GM19395 (cell line): ENCODE measurements around the gene B9D2.
A peak's percentile ranks its signal among the peaks of the same experiment; 100 is the strongest.
"Not testable (repeated sequence)": the region's sequence is repeated elsewhere in the genome, so short reads cannot be mapped to it uniquely, and the experiment has no call there.

ENCODE experiments used
- ATAC-seq: cut with Tn5 transposase; IDR thresholded peaks from one replicate; pipeline ENCODE4 v1.9.1; 2021; ENCODE audit warnings: mild to moderate bottlenecking, moderate library complexity; ENCODE audit not compliant: unreplicated experiment

B9D2 gene

DNA sequence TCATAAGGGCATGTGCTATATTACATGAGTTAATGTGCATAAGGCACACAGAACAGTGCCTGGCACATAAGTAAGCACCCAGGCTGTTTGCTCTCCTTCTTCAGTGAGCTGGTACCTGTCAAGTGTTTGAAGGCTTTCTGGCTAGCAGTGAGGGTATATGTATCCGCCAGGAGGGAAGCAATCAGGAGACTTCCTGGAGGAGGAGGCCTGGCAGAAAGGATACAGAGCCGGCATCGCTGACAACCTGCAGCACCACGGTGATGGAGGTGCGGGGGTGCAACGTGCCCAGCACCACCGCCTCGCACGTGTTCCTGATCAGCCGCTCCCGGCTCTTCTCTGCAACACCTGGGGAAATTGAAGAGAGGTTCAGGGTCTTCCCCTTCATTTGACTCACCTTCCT, 27.7 kb upstream of the B9D2 start:
- no peak for ATAC-seq

DNA sequence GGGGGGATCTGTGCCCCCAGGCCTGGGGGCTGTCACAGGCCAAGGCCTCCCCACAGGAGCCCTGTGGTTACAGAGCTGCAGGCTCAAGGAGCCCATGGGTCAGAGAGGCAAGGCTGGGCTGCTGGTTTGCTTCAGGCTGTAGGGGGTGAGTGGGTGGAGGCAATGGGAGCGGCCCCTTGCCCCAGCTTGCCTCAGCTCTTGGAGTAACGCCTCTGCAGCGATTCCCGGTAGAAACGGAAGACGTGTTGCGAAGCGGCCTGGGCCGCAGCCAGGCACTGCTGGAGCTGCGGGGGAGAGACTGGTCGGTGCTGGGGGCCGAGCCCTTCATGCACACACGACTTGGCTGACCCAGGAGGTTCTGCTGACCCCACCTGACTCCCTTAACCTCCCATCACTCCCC, 22.5 kb upstream of the B9D2 start:
- no peak for ATAC-seq

DNA sequence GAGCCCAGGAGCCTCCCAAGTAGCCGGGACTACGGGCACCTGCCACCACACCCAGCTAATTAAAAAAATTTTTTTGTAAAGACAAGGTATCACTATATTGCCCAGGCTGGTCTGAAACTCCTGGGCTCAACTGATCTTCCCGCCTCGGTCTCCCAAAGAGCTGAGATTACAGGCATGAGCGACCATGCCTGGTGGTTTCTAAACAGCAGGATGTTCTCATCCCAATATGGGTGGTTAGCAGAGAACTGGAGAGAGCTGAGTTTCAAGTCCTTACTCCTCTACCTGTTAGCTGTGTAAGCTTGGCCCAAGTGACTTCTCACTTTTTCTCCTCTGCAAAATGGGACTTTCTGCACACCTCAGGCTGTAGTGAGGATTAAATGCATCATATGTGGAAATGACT, 20.4 kb upstream of the B9D2 start:
- no peak for ATAC-seq

DNA sequence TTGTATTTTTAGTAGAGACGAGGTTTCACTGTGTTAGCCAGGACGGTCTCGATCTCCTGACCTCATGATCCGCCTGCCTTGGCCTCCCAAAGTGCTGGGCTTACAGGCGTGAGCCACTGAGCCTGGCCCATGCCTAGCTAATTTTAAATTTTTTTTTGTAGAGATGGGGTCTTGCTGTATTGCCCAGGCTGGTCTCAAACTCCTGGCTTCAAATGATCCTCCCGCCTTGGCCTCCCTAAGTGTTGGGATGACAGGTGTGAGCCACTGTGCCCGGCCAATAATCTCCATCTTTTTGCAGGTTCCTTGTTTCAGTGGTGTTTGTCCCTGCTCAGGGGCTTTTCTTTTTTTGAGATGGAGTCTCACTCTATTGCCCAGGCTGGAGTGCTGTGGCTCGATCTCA, 17.6 kb upstream of the B9D2 start:
- not testable (repeated sequence) for ATAC-seq

DNA sequence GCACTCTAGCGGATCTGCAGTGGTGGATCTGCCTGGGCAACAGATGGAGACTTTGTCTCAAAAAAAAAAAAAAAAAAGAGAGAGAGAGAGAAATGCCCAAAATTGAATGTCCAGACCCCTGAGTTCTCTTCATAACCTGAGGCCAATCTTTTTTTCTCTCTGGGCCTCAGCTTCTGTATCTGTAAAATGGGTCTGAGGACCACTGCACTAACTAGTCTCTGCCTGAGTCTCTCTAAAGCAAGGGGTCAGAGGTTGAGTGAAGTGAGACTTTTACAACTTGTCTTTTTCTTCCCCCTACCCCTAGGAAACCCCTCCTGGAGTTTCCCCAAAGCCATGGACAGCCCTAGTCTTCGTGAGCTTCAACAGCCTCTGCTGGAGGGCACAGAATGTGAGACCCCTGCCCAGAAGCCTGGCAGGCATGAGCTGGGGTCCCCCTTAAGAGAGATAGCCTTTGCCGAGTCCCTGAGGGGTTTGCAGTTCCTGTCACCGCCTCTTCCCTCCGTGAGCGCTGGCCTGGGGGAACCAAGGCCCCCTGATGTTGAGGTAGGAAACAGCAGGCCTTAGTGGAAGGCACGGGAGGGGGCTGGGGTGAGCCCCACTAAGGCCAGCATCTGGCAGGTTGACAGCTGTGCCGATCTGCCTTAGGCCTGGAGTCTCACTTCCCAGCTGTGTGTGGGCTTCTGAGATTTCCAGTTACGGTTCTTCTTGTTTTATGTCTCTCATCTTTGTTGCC, 14.2 kb upstream of the B9D2 start:
- ATAC-seq, result peak; percentile 79

DNA sequence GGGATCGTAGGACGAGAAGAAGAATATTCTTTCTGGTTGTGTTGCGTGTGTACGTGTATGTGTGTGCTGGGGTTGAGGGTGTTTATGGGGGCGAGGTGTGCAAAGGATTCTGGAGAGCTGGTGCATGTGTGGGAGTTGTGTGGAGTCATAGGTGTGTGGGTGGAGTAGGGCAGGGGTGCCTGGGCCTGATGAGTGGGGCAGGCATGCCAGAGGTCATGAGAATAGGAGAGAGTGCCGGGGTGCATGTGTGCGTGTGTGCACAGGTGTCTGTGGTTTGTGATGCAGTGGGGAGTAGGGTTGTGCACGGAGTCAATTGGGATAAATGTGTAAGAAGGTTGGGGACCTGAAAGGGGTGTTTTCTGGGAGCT, 13.0 kb upstream of the B9D2 start:
- ATAC-seq, result no peak

DNA sequence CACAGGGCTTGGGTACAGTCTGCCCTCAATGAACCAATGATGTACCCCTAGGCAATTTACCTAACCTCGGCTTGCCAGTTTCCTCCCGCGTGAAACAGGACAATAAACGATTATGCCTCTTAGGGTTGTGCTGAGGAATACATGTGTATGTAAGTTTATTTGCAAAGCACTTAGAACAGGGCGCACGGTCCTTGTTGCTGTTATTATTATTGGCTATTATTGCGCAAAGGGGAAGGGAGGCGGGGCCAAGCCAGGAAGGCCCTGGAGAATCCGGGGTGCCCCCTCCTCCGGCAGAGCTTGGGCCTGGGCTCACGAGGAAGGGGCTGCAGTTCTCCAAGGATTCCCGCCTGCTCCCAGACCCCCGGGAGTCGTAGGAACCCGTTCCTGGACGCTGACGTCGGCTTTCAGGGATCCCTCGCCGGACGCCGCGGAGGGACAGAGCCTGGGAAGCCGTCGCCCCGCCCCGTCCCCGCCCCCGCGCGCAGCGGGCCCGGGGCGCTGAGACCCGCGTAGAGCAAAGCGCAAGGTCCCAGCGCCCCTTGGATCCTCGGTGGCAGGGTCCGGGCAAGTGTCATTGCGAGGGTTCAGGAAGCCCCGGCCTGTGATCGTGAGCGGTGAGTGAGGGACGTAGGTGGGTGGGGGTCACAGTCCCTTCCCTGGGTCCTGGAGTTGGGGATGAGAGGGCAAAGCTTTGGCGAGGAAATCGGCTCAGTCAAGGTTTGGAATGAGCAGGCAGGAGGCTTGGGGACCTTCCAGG, 12.5 kb upstream of the B9D2 start, which contains the start of gene TMEM91:
Gene TMEM91, plus strand, starts transcription at position 293 of the 757 bp plus-strand sequence. CDS start 1,777 bp downstream, outside the sequence.
- ATAC-seq, result no peak

DNA sequence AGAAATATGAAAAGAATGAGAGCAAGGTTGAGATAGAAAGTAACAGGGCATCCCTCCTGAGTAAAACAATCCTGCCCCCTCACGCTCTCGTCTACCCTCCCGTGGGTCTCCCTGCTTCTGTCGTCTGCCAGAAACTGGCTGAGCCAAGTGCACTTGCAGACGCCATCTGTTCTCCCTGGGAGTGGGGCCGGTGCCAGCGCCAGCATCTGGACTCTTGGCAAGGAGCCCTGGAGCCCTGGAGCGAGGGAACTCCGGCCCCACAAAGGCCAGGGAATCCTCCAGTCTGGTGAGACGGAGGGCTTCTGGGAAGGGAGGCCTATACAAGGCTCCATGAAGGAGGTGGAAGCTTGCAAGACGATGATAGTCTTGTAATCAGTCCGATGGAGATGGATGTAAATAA, 10.0 kb upstream of the B9D2 start:
- ATAC-seq, result no peak

DNA sequence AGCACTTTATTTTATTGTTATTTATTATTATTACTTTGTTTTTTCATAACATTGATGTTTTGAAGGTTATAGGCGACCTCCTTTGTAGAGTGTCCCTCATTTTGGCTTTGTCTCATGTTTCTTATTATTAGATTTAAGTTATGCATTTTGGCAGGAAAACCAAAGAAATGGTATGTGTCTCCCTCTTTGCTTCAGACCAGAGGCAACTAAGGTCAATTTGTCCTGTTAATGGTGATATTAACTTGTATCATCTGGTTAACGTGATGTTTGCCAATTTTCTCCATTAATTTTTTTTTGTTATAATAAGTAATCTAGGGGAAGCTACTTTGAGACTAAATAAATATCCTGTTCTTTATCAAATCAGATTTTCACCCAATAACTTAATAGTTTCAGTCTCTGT, 8.6 kb upstream of the B9D2 start:
- ATAC-seq, result no peak

DNA sequence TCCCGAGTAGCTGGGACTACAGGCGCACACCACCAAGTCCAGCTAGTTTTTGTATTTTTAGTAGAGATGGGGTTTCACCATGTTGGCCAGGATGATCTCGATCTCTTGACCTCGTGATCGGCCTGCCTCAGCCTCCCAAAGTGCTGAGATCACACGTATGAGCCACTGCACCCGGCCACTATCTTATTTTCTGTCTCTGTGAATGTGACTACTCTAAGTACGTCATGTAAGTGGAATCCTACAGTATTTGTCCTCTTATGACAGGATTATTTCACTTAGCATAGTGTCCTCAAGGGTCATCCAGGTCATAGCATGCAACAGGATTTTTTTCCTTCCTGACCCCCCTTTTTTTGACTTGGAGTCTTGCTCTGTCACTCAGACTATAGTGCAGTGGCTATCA, 7.6 kb upstream of the B9D2 start:
- ATAC-seq, result no peak

DNA sequence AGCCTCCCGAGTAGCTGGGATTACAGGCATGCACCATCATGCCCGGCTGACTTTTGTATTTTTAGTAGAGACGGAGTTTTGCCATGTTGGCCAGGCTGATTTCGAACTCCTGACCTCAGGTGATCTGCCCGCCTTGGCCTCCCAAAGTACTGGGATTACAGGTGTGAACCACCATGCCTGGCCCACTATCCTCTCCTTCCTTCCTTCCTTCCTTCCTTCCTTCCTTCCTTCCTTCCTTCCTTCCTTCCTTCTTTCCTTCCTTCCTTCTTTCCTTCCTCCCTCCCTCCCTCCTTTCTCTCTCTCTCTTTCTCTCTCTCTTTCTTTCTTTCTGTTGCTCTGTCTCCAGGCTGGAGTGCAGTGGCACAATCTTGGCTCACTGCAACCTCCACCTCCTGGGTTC, 7.2 kb upstream of the B9D2 start:
- not testable (repeated sequence) for ATAC-seq

DNA sequence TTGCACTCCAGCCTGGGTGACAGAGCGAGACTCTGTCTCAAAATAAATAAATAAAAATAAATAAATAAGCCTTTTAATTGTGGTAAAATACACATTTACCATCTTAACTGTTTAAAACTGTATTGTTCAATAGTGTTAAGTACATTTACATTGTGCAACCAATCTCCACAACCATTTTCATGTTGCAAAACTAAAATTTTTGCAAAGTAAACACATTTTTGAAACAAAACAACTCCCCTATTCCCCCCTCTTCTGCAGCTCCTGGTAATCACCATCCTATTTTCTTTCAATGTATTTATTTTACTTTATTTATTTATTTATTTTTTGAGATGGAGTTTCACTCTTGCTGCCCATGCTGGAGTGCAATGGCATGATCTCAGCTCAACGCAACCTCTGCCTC, 5.8 kb upstream of the B9D2 start:
- no peak for ATAC-seq

DNA sequence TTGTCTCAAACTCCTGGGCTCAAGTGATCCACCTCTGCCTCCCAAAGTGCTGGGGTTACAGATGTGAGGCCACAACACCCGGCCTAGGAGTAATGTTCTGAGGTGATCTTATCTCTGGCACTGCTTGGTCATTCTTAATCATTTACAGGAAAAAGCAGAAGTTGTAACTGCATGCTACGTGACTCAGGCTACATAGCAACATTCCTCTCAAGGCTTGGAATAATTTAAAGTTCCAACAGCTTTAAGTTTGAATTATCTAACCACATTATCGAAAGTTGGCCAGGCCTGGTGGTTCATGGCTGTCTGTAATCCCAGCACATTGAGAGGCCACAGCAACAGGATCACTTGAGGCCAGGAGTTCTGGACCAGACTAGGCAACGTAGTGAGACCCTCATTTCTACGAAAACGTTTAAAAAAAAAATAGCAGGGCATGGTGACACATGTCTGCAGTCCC, 3.9 kb upstream of the B9D2 start:
- ATAC-seq, result no peak

DNA sequence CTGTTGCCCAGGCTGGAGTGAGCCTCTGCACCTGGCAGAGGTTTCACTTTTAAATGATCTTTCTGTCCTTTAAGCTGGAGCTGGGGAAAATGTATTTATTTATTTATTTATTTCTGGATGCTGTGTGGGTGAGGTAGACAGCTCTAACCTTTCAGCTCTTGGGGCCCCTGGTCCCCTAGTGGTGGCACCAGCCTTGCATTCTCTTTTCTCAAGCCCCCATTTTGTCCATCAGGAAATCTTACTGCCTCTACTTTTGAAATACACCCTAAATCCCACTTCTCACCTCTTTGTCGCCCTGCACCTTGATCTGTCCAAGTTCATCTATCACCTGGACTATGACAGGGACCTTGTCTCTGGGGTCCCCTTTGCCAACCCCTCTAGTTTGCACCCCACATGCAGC, 2.1 kb upstream of the B9D2 start:
- ATAC-seq, result no peak

DNA sequence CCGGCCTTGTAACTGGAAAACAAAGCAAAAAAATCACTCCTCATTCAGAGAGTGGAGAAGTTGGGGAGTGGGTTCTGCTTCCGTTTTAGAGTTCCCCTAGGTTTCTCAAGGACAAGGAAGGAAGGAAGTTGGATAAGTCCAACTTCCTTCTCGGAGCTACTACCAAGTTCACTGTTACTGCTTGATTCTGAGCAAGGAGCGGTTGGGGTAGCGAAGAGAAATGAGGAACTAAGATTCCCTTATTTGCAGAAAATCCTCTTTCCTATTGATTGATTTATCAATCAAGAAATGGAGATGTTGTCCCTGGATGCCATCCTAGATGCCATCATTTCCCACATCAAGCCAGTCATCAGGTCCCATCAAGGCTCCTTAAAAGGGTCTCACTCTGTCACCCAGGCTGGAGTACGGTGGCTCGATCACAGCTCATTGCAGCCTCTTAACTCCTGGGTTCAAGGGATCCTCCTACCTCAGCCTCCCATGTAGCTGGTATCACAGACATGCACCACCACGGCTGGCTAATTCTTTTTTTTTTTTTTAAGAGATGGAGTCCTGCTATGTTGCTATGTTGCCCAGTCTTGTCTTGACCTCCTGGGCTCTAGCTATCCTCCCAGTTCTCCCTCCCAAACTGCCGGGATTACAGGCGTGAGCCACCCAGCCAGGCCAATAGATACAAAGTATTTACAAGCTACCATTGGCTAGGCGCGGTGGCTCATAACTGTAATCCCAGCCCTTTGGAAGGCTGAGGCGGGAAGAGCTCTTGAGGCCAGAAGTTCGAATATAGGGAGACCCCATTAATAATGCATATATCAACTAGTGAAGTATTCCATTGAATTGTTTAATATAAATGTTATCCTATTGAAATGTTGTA, 809 bp upstream of the B9D2 start:
- ATAC-seq, result no peak

DNA sequence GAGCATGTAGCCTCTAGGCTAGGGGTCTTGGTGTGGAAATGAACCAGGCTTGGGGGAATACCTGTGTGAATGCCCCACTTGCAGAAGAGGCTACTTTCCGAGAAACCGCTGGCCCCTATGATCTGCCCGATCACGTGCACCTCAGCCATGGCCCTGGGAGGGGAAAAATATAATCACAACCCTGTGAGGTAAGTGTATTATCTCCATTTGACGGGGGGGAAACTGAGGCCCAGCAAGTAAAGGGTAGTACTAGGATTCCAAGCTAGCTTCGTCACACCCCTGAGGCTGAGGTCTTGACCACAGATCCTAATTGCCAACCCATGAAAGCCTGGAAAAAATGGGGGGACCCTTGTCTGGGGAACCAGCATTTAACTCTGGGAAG, 587 bp downstream of the B9D2 start:
- no peak for ATAC-seq

DNA sequence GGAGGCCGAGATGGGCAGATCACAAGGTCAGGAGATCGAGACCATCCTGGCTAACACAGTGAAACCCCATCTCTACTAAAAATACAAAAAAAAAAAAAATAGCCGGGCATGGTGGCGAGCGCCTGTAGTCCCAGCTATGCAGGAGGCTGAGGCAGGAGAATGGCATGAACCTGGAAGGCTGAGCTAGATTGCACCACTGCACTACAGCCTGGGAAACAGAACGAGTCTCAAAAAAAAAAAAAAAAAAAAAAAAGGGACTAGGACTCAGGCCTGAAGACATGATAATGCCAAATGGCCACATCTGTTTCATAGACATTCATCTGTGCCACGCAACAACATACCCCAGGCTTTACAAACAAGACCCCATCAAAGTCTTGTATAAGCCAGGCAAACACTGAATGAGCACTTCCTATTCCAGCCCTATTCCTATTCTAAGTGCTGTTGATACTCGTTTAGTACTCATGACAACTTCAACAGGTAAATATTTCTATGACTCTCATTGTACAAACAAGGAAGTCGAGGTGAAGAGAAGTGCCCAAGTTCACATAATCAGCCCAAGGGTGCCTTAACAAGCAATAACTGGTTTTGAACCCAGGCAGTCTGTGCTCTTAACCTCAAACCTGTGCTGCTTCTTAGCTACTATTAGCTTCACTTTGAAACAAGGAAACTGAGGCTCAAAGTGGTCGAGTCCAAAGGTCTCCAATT, 1.7 kb downstream of the B9D2 start:
- ATAC-seq, result no peak

DNA sequence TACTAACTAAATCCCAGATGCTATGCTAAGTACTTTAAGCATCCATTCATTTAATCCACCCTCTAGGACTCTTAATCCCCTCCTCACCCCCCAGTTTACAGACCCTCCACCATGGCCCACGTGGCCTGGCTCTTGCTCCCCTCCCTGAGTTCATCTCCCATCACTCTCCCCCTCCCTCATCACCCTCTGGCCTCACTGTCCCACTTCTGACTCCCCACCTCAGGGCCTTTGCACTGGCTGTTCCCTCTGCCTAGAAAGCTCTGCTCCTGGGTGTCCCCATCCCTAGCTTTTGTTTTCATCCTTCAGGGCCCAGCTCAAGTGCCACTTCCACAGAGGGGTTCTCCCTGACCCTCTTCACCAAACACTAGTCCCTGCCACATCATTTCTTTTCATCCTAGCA, 4.2 kb downstream of the B9D2 start:
- ATAC-seq, result no peak

DNA sequence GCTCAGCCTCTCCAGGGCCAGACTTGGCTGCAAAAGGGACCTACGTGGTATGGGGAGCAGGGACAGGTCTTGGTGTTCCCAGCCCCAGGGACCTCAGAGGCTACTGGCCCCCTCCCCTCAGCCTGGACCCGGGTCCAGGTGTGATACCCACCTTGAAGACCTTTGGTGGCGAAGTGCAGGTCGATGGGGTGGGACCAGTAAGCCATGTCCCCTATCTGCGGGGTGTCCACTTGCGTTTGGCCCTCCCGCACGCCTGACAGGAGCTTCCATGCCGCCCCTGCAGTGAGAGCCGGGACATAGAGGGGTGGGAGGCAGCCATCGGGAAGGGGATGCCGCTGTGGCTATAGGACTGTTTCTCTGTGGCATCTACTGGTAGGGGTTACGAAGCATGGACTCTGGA, 6.2 kb downstream of the B9D2 start:
- no peak for ATAC-seq

DNA sequence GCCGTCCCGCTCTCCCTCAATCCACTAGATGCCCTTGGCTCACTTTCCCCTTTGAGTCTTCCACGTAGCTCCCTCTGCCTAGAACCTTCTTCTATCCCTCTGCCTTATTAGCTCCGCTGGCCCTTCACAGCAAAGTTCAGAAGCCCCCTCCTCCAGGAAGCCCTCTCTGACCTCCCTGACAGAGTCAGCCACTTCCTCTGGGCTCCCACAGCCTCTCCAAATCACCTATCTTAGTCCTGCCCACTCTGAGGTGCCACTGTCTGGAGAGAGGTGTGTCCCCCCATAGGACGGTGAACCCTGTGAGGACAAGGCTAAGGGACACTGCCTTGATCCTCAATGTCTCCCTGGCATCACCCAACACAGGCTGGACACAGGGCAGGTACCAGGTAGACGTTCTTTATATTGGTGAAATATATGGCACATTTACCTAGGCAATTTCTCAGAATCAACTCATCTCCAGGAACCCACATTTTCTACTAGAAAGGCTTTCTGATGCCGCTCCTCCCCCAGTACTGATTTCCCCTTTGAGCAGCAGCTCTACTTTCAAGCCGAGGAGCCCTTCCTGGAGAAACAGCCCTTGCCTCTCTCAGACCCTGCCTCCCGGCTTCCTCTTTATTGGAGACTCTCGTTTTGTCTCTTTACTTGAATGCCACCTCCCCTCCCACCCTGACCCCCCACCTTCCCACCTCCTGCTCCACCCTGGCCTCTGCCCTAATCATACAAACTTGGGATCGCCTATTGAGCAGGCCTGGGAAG, 6.8 kb downstream of the B9D2 start:
- ATAC-seq, result no peak
